Prostate gland (tissue), 2 donors: ENCODE results near the gene DOCK4.

Source experiments
- CTCF ChIP-seq, 4 experiments: fragments of 200-600 bp in 2 of 4; fragments of 450-650 bp in 2 of 4; sonication (generic) in 2 of 4; IDR thresholded peaks; 1 replicate in 3 of 4; 2 replicates in 1 of 4; pipeline ENCODE4 v1.5.1; 2016 to 2019; ENCODE audit warnings: antibody characterized with exemption in 4 of 4, mild to moderate bottlenecking in 2 of 4, moderate library complexity in 2 of 4
- POLR2AphosphoS5 ChIP-seq: sonication (generic); formaldehyde crosslinking; IDR thresholded peaks from one replicate; pipeline ENCODE4 v1.6.1; 2017; ENCODE audit warnings: antibody characterized with exemption

DNA sequence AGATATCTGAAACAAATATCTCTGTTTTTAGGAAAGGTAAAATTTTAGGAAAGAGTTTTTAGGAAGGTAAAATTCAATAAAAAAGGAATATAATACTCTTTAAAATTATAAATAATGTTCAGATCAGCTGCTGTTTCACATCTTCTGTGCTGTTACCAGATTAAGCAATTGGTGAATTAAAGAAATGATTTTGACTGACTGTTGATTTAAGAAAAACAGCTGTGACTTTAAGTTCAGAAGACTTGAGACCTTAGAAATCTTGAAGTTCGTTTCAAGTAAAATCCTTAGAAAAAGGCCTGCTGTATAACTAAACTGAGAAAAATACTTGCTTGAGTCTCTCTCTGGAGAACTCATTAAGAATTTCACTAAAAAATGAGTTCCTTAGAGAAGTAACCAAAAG, 250.6 kb downstream of the DOCK4 start:
- TF ChIP-seq CTCF (IDR thresholded peaks at IDR 0.05) (no peak), POLR2AphosphoS5 (no peak)
